ENCODE measurements around the gene SERTAD3.

Gene SERTAD3

GRCh38 chr19:40392123-40392522 is 52.0 kb downstream of the SERTAD3 start:
- H3K36me3 Mint-ChIP-seq = no peaks in the 10 kb centered on the region
- H3K4me1 Mint-ChIP-seq = no peaks in the 10 kb centered on the region
- no peak for ATAC-seq
- peaks cover 16% of the 10 kb centered on the region for H3K27me3 Mint-ChIP-seq
- peak overlapping the region; percentile 8 for H3K27ac Mint-ChIP-seq
- H3K9me3 Mint-ChIP-seq = no peaks in the 10 kb centered on the region
- no peak overlapping the region for H3K4me3 Mint-ChIP-seq

All from stimulated activated memory B cell treated with anti-CD40 and anti-IgM and Interleukin-4, amounts not matched to agents 10 μg/mL and 1 μg/mL and 100 μg/mL, for 72 hours (primary cell).